CD14-positive monocyte (primary cell): Measurements from ENCODE around the gene PTPN9. TPM values are rescaled to one million over a fixed set of nuclear protein-coding genes. Genes with fewer than 3 reads are reported as not detected.

Source experiments
- DNase-seq, 3 donors: peaks; one replicate each; pipeline ENCODE4 v3.0.0-alpha.2; 2011 to 2022
- H2AFZ ChIP-seq: 2 replicates; pipeline ENCODE4 v1.6.0; 2012; ENCODE audit warnings: mild to moderate bottlenecking, low read depth, low read length, inconsistent platforms; ENCODE audit not compliant: insufficient read depth, poor library complexity, severe bottlenecking
- H3K27ac ChIP-seq, 2 donors: 1 replicate in 1 of 2; 2 replicates in 1 of 2; pipeline ENCODE4 v1.5.1; 2012 to 2013; ENCODE audit warnings: low read length in 2 of 2, control low read depth in 1 of 2, inconsistent platforms in 1 of 2, low read depth in 1 of 2, mild to moderate bottlenecking in 1 of 2
- H3K27me3 ChIP-seq, 2 donors: one replicate each; pipeline versions ENCODE4 v1.6.0 to v1.6.1; 2011 to 2013; ENCODE audit warnings: low read length in 2 of 2; ENCODE audit not compliant: control insufficient read depth in 2 of 2, insufficient read depth in 2 of 2
- H3K36me3 ChIP-seq, 2 donors: replicated peaks in 1 of 2; 1 replicate in 1 of 2; 2 replicates in 1 of 2; pipeline versions ENCODE4 v1.5.1 to v1.6.1; 2012 to 2013; ENCODE audit warnings: low read length in 2 of 2, control low read depth in 1 of 2, inconsistent platforms in 1 of 2, mild to moderate bottlenecking in 1 of 2; ENCODE audit not compliant: insufficient read depth in 2 of 2, control insufficient read depth in 1 of 2
- H3K4me1 ChIP-seq, 2 donors: 1 replicate in 1 of 2; 2 replicates in 1 of 2; pipeline versions ENCODE4 v1.5.1 to v1.6.1; 2012 to 2013; ENCODE audit warnings: low read length in 2 of 2, control low read depth in 1 of 2, inconsistent platforms in 1 of 2, mild to moderate bottlenecking in 1 of 2, moderate library complexity in 1 of 2; ENCODE audit not compliant: insufficient read depth in 2 of 2, control insufficient read depth in 1 of 2
- H3K4me2 ChIP-seq: replicated peaks from 2 replicates; pipeline ENCODE3; 2012; ENCODE audit warnings: low read length, moderate library complexity, mild to moderate bottlenecking; ENCODE audit not compliant: poor library complexity, severe bottlenecking; ENCODE audit errors: extremely low read depth
- H3K4me3 ChIP-seq, 3 experiments: fragments of 200-600 bp in 1 of 3; sonication (generic) in 1 of 3; replicated peaks in 1 of 3; 1 replicate in 2 of 3; 2 replicates in 1 of 3; pipeline ENCODE4 v1.5.1; 2011 to 2013; ENCODE audit warnings: low read length in 3 of 3, mild to moderate bottlenecking in 3 of 3, control low read depth in 2 of 3, low read depth in 2 of 3, inconsistent platforms in 1 of 3, moderate library complexity in 1 of 3
- H3K79me2 ChIP-seq: 2 replicates; pipeline ENCODE4 v1.6.0; 2012; ENCODE audit warnings: mild to moderate bottlenecking, control low read depth, inconsistent platforms, low read length, moderate library complexity; ENCODE audit not compliant: insufficient read depth
- H3K9ac ChIP-seq: 2 replicates; pipeline ENCODE4 v1.6.0; 2017; ENCODE audit warnings: low read length, mild to moderate bottlenecking; ENCODE audit not compliant: insufficient read depth, poor library complexity, severe bottlenecking
- H3K9me3 ChIP-seq, 2 donors: replicated peaks in 1 of 2; 1 replicate in 1 of 2; 2 replicates in 1 of 2; pipeline versions ENCODE4 v1.5.1 to v1.6.1; 2012 to 2013; ENCODE audit warnings: low read length in 2 of 2, control low read depth in 1 of 2; ENCODE audit not compliant: control insufficient read depth in 1 of 2, insufficient read depth in 1 of 2
- H4K20me1 ChIP-seq: 2 replicates; pipeline ENCODE4 v1.6.0; 2012; ENCODE audit warnings: mild to moderate bottlenecking, low read length, control low read depth, moderate library complexity; ENCODE audit not compliant: insufficient read depth
- H3K27ac Mint-ChIP-seq, 7 donors: one replicate each; pipeline ENCODE4 v1.8.0; 2020; ENCODE audit warnings: mild to moderate bottlenecking in 7 of 7, mixed read lengths in 7 of 7, moderate library complexity in 6 of 7, inconsistent platforms in 2 of 7
- H3K27me3 Mint-ChIP-seq, 3 donors: one replicate each; pipeline ENCODE4 v1.8.0; 2021 to 2022; ENCODE audit warnings: low read depth in 3 of 3, mild to moderate bottlenecking in 3 of 3, mixed read lengths in 3 of 3, moderate library complexity in 3 of 3, inconsistent platforms in 1 of 3
- H3K36me3 Mint-ChIP-seq, 2 donors: one replicate each; pipeline ENCODE4 v1.8.0; 2020; ENCODE audit warnings: mixed read lengths in 2 of 2, inconsistent platforms in 1 of 2, mild to moderate bottlenecking in 1 of 2
- H3K4me1 Mint-ChIP-seq: one replicate; pipeline ENCODE4 v1.8.0; 2020; ENCODE audit warnings: mild to moderate bottlenecking, mixed read lengths
- H3K4me3 Mint-ChIP-seq, 2 donors: one replicate each; pipeline ENCODE4 v1.8.0; 2020; ENCODE audit warnings: mild to moderate bottlenecking in 2 of 2, mixed read lengths in 2 of 2, moderate library complexity in 1 of 2
- H3K9me3 Mint-ChIP-seq, 7 donors: one replicate each; pipeline ENCODE4 v1.8.0; 2020 to 2022; ENCODE audit warnings: mixed read lengths in 7 of 7, mild to moderate bottlenecking in 6 of 7, moderate library complexity in 6 of 7, inconsistent platforms in 2 of 7
- CTCF ChIP-seq: fragments of 200-600 bp; IDR thresholded peaks from one replicate; pipeline ENCODE4 v1.8.0; 2022; ENCODE audit warnings: antibody characterized with exemption, mild to moderate bottlenecking
- WGBS: methylation state at CpG from one replicate; pipeline ENCODE4 v1.1.5; 2013; ENCODE audit warnings: missing lambda C conversion rate; ENCODE audit not compliant: insufficient coverage; 5-methylcytosine and 5-hydroxymethylcytosine counted together
- intact Hi-C, 2 donors: fragments of 100-400 bp; cut with micrococcal nuclease; formaldehyde crosslinking; loops; one replicate each; pipeline versions ENCODE4 v1.15.0 to v1.15.1; 2023
- polyA plus RNA-seq, 3 donors: library from polyadenylated mRNA; depleted of rRNA in 1 of 3; unstranded in 2 of 3; stranded (reverse) in 1 of 3; fragments of 300-500 nt in 2 of 3; fragments of >200 nt in 1 of 3; fragmentation: Illumina TruSeq in 2 of 3; gene quantifications; 1 replicate in 2 of 3; 2 replicates in 1 of 3; pipeline ENCODE4 v1.2.3, GENCODE V29; 2012 to 2021

Gene PTPN9
- polyA plus RNA-seq, 3 donors = 21.1 to 40.1 (median 28.0) TPM

- H3K27me3 Mint-ChIP-seq = peaks cover 0 to 4% (median 0%) of the 10 kb centered on the region in 3 donors
- peaks cover 12% of the 10 kb centered on the region for H3K79me2 ChIP-seq
- WGBS = no CpG with 5 or more reads among the region's 2 CpGs
- H3K4me1 Mint-ChIP-seq = no peaks in the 10 kb centered on the region
- H2AFZ ChIP-seq = no peak overlapping the region
- H3K27ac Mint-ChIP-seq = no peak overlapping the region
- H3K27ac ChIP-seq = no peak overlapping the region
- no peaks in the 10 kb centered on the region for H3K9me3 ChIP-seq
- no peak overlapping the region for H3K4me2 ChIP-seq
- H3K9me3 Mint-ChIP-seq = no peaks in the 10 kb centered on the region
- peaks cover 64 to 89% of the 10 kb centered on the region in 2 donors for H3K36me3 ChIP-seq
- intact Hi-C loops = no loop called here
- TF ChIP-seq CTCF = no peak
- H3K36me3 Mint-ChIP-seq = peaks cover 65 to 90% of the 10 kb centered on the region in 2 donors
- no peak for DNase-seq
- H3K4me1 ChIP-seq = no peaks in the 10 kb centered on the region
- H3K9ac ChIP-seq = no peak overlapping the region
- no peaks in the 10 kb centered on the region for H3K27me3 ChIP-seq
- H3K4me3 Mint-ChIP-seq = no peak overlapping the region
- H4K20me1 ChIP-seq = peaks cover 12% of the 10 kb centered on the region
- H3K4me3 ChIP-seq = no peak overlapping the region
Measured at GRCh38 chr15:75523011-75523410, 56.1 kb downstream of the PTPN9 start.

GRCh38 chr15:75517233-75517632, 61.9 kb downstream of the PTPN9 start:
- intact Hi-C loops = no loop called here
- no peaks in the 10 kb centered on the region for H3K27me3 Mint-ChIP-seq
- no peak overlapping the region for H3K4me3 ChIP-seq
- no peak overlapping the region for H3K4me3 Mint-ChIP-seq
- H3K36me3 ChIP-seq = peaks cover 67 to 95% of the 10 kb centered on the region in 2 donors
- H3K4me1 Mint-ChIP-seq = no peaks in the 10 kb centered on the region
- H3K36me3 Mint-ChIP-seq = peaks cover 64 to 90% of the 10 kb centered on the region in 2 donors
- H3K27me3 ChIP-seq = no peaks in the 10 kb centered on the region
- H3K9ac ChIP-seq = no peak overlapping the region
- H4K20me1 ChIP-seq = no peaks in the 10 kb centered on the region
- H2AFZ ChIP-seq = no peak overlapping the region
- H3K9me3 Mint-ChIP-seq = no peaks in the 10 kb centered on the region
- DNase-seq = no peak
- H3K4me2 ChIP-seq = no peak overlapping the region
- TF ChIP-seq CTCF = no peak
- no peaks in the 10 kb centered on the region for H3K9me3 ChIP-seq
- H3K4me1 ChIP-seq = no peaks in the 10 kb centered on the region
- H3K79me2 ChIP-seq = no peaks in the 10 kb centered on the region
- H3K27ac Mint-ChIP-seq = no peak overlapping the region
- H3K27ac ChIP-seq = no peak overlapping the region
- 83% methylated on average over 1 of the region's 1 CpG for WGBS
